GM19467 (cell line): Measurements from ENCODE around the gene ACKR3.

Source experiments
- ATAC-seq: cut with Tn5 transposase; IDR thresholded peaks from one replicate; pipeline ENCODE4 v1.9.1; 2021; ENCODE audit warnings: mild to moderate bottlenecking, moderate library complexity; ENCODE audit not compliant: unreplicated experiment

Gene ACKR3

GRCh38 chr2:236548179-236548921, 21.3 kb upstream of the ACKR3 start:
- ATAC-seq = no peak

DNA sequence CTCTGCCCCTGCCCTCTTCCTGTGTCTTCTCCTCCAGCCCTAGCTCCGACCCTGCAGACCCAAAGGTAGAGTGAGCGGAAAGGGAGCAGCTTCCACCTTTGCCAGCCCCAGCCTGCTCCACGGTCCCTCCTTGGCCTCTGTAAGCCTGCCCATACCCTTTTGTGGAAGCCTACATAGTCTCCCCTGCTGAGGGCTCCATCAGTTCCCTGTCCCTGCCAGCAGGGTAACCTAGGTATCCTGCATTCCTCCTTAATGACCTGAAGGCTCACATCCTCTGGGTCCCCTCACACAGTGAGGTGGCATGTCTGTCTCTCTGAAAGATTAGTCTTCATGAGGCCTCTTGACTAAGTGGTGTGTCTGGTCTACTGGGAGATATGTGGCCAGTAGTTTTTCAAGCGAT, 20.5 kb upstream of the ACKR3 start:
- no peak for ATAC-seq

GRCh38 chr2:236550290-236550689, 19.3 kb upstream of the ACKR3 start:
- ATAC-seq = no peak

GRCh38 chr2:236550701-236551465, 18.7 kb upstream of the ACKR3 start:
- ATAC-seq = peak; percentile 44

GRCh38 chr2:236551471-236552211, 18.0 kb upstream of the ACKR3 start:
- no peak for ATAC-seq

- ATAC-seq = no peak
These were observed 17.4 kb upstream of the ACKR3 start for GRCh38 chr2:236552212-236552542.

DNA sequence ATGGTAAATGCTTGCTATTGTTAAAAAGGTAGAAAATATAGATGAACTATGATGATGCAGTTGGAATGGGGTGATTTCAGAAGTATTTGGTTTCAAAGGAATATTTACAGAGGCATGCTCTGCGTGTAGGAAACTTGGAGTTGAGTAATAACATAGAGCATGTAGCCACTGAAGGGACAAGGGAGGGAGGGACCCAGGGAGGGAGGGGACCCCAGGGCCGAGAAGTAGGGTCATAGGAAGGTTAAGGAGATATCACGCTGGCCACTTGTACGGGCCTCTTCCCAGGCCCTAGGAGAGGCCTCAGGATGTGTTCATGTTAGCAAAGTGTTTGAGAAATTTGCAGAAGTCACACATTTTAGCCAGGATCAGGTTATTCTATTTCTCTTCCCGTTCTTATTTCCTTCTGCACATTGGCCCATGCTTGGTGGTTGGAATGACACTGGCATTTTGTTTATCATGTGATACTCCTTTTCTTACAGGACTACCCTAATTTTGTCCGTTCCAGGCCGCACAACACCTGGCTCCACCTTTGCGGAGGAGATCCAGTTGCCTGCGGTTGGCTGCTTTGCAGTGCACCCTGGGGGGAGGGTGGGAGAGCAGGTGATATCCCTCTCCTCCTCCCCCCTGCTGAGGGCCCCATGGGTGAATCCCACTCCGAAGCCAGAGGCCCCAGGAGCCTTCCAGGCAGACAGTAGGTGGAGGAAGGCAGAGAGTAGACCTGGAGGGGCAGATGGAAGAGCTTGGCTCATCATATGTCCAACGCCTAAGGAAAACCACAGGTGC, 16.9 kb upstream of the ACKR3 start:
- no peak for ATAC-seq

DNA sequence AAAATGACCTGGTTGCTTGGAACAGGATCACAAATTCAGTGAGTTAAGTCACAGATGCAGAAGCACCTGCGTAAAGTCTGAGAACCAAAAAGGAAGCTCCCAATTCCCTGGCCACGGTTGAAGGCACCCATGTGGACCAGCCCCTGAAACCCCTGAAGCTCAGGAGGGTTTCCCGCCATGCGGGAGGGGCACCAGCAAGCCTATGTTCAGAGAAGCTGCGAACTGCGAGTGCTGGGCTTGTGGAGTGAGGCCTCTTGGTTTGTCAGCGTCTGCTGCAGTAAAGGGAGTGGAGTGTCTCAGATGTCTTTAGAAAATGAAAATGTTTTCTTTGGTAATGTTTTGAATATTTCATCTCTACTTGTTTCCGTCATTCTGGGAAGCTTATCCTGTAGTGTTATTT, 16.1 kb upstream of the ACKR3 start:
- ATAC-seq = no peak

- ATAC-seq = no peak
These were observed 14.9 kb upstream of the ACKR3 start for GRCh38 chr2:236554629-236555282.

DNA sequence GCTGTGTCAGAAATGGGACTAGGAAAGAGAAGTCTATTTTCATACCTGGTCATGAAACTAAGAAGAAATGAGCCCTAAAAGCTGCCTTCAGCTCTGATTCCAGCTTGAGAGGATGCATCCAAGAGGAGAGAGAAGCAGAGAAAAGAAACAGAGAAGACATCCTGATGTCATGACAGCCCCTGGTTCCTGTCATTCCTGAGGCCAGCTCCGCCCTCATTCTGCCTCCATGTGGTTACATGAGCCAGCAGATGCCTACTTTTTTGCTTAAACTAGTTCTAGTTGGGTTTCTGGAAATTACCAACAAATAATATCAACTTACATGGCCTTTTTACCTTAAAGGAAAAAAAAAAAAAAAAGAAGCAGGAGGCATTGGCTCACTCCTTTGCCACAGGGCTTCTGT, 14.1 kb upstream of the ACKR3 start:
- ATAC-seq = no peak

GRCh38 chr2:236557306-236558030, 12.2 kb upstream of the ACKR3 start:
- no peak for ATAC-seq

DNA sequence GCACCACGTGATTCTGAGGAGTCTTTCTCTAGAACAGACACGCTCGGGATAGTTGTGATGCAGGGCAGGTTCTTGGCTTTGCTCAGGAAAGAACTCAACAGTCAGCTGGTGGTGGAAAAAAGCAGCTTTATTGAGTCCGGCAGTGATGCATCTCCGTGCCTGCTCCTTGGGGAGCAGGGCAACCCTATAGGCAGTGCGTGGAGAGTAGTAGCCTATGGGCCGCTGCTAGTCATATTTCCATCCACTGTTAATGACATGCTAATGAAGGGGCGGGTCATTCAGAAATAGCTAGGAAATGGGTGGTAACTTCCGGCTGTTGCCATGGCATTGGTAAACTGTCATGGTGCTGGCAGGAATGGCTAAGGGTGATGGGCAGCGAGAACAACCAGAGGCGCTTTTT, 11.6 kb upstream of the ACKR3 start:
- no peak for ATAC-seq

DNA sequence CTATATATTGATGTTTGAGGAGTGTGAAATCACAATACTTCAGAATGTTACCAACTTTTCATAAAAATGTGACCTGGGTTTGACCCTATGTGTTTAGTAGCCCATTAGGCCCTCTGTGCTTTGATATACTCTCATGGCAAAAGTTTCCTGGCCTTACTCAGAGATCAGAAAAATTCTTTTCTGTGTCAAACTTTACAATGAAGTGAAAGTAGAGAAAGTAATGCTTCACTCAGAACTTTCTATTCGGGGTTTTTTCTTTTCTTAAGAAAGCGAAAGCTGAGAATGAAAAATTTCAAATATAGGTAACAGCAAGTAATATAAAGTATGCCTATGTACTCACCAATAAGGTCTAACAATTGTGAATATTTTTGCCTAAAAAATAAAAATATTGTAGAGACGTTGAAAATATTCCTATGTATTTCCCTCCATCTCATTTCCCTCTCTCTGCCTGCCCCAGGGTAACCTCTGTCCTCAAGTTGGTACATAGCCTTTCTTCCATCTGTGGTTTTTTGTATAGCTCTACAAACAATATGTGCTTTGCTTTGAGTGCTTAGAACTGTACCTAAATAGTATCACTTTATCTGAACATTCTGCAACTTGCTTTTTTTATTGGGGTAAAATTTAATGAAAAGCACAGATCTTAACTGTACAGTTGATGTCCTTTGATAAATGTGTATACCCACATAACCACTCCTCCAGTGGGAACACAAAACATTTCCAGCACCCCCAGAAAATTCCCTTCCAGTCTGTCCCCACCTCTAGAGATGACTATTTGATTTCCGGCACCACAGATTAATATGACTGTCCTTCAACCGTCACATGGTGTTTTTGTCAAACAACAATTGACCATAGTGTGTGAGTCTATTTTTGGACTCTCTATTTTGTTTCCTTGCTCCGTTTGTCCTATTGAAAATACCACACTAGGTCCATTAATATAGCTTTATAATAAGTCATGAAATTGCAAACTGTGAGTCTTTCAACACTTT, 10.3 kb upstream of the ACKR3 start:
- no peak for ATAC-seq

- no peak for ATAC-seq
These were observed 7.8 kb upstream of the ACKR3 start for GRCh38 chr2:236561874-236562273.

GRCh38 chr2:236562434-236562833, 7.2 kb upstream of the ACKR3 start:
- ATAC-seq = no peak

GRCh38 chr2:236563953-236564352, 5.7 kb upstream of the ACKR3 start:
- no peak for ATAC-seq

- ATAC-seq = no peak
These were observed 4.4 kb upstream of the ACKR3 start for GRCh38 chr2:236565212-236565611.

GRCh38 chr2:236565879-236566402, 3.7 kb upstream of the ACKR3 start:
- no peak for ATAC-seq

DNA sequence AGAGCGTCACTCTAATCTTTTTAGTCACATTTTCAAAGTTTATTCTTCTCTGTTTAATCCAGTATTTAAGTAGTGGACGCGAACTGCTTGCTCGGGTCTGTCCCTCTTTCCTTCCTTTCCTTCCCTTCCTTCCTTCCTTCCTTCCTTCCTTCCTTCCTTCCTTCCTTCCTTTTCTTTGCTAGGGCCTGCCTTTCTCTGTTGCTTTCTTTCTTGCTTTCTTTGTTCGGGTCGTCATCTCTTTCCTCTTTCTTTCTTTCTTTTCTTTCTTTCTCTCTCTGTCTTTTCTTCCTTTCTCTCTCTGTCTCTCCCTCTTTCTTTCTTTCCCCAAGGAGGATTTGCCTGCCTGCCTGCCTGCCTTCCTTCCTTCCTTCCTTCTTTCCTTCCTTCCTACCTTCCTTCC, 3.0 kb upstream of the ACKR3 start:
- ATAC-seq = no peak
